ENCODE data around the gene PTPRA. TPM values are rescaled to one million over a fixed set of nuclear protein-coding genes. Genes with fewer than 3 reads are reported as not detected.
A peak's percentile ranks its signal among the peaks of the same experiment; 100 is the strongest.

The PTPRA gene
- total and polyA plus RNA-seq, 2 of the 13 experiments (the other 11 are each of a cell fraction or from before 2014, with no cell fraction given) = 47.2 to 127 TPM

GRCh38 chr20:3084986-3085360, 211.7 kb downstream of the PTPRA start (continued):
- TF ChIP-seq ZNF646 (CRISPR knock-in tag; IDR thresholded peaks at IDR 0.05) = no peak
- TF ChIP-seq ZNF510 (CRISPR knock-in tag; IDR thresholded peaks at IDR 0.05; ENCODE audit: low read depth) = no peak
- TF ChIP-seq PATZ1 (CRISPR knock-in tag; IDR thresholded peaks at IDR 0.05) = no peak
- 0 out of 2 replicates have a peak, but pooled peaks have one; percentile 69 for TF ChIP-seq ZNF546 (CRISPR knock-in tag; conservative IDR thresholded peaks at IDR 0.05)
- TF ChIP-seq NRL (CRISPR knock-in tag; IDR thresholded peaks at IDR 0.05; ENCODE audit: borderline replicate concordance) = no peak
- no peak for TF ChIP-seq JARID2 (CRISPR knock-in tag; IDR thresholded peaks at IDR 0.05; ENCODE audit: insufficient replicate concordance)
- TF ChIP-seq ZIK1 (CRISPR knock-in tag; IDR thresholded peaks at IDR 0.05; ENCODE audit: borderline replicate concordance, low read depth) = 0 out of 2 replicates have a peak, but pooled peaks have one; percentile 51
- no peak for TF ChIP-seq MTA3 (CRISPR knock-in tag; IDR thresholded peaks at IDR 0.05)
- TF ChIP-seq FOXP4 (CRISPR knock-in tag; IDR thresholded peaks at IDR 0.05) = no peak
- no peak for TF ChIP-seq TBX3 (IDR thresholded peaks at IDR 0.05; ENCODE audit: borderline replicate concordance)
- TF ChIP-seq MTERF4 (CRISPR knock-in tag; IDR thresholded peaks at IDR 0.05) = no peak
- TF ChIP-seq ZNF891 (CRISPR knock-in tag; IDR thresholded peaks at IDR 0.05) = peak; percentile 42; the same call in 1 of the 2 replicates
- TF ChIP-seq NCOR1 (IDR thresholded peaks at IDR 0.05; ENCODE audit: borderline replicate concordance, low read length) = no peak
- TF ChIP-seq ZNF329 (CRISPR knock-in tag; IDR thresholded peaks at IDR 0.05; ENCODE audit: low read depth) = no peak
- TF ChIP-seq HOMEZ (CRISPR knock-in tag; IDR thresholded peaks at IDR 0.05; ENCODE audit: low read depth) = no peak
